ENCODE data around the gene ICA1L. TPM values are rescaled to one million over a fixed set of nuclear protein-coding genes. Genes with fewer than 3 reads are reported as not detected.

The ICA1L gene
- total RNA-seq, 1 donor from 2014 or later, result 6.2 TPM

DNA sequence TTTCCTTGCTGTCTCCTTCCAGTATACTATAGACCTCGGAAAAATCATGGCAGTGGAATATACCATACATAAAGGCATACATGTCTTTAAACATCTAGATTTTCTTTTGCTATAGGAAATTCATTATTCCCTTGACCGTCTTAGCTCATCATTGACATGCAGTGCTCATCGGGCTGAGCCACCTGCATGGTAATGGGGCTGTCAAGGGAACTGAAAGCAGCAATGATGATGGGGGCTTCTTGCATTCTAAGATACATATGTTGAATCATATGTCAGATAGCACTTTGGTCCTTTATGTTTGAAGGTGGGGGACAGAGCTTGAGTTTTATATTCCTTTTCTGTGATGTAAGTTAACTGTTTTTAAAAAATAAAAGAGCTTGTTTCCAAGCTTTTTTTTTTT is 106.6 kb downstream of the ICA1L start:
- Mint-ChIP-seq H3K27ac (no peak overlapping the region), H3K4me3 (ENCODE audit: low read depth) (no peak overlapping the region), H3K4me1 (ENCODE audit: low read depth) (peaks cover 34% of the 10 kb centered on the region), H3K27me3 (ENCODE audit: low read depth) (no peaks in the 10 kb centered on the region), H3K36me3 (ENCODE audit: low read depth) (peaks cover 50% of the 10 kb centered on the region), H3K9me3 (no peaks in the 10 kb centered on the region)
- no peak for DNase-seq (ENCODE audit: low spot score)
- intact Hi-C loops (cut with micrococcal nuclease), result loop anchor here (5.0 kb wide), 3 partner anchors 108 to 178 kb away; no protein-coding TSS in a partner anchor

DNA sequence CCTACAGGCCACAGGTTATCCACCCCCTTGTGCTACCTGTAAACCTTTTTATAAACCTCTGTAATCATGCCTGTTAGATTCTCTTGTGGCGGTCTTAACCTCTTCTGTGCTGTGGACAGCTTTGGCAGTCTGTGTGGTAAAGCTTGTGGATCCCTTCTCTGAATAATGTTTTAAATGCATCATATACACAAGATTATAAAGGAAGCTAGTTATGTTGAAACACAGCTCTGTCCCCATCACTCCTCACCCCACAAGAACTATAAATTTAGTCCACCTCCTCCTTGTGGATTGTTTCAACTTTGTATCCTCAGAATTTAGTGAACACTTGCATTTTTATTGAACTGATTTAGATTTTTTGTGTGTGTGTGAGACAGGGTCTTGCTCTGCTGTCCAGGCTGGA is 107.7 kb downstream of the ICA1L start:
- peak overlapping the region; percentile 70 for H3K27ac Mint-ChIP-seq
- intact Hi-C loops (cut with micrococcal nuclease), result loop anchor here (5.0 kb wide), 3 partner anchors 107 to 177 kb away; no protein-coding TSS in a partner anchor

GRCh38 chr2:202762556-202762955 is 109.0 kb downstream of the ICA1L start:
- no peaks in the 10 kb centered on the region for H3K27me3 Mint-ChIP-seq (ENCODE audit: low read depth)
- no peak for DNase-seq (ENCODE audit: low spot score)

More for the DNA sequence above, 107.7 kb downstream of the ICA1L start:
- peaks cover 34% of the 10 kb centered on the region for H3K4me1 Mint-ChIP-seq (ENCODE audit: low read depth)
- H3K36me3 Mint-ChIP-seq (ENCODE audit: low read depth), result peaks cover 50% of the 10 kb centered on the region
- H3K9me3 Mint-ChIP-seq, result no peaks in the 10 kb centered on the region
- H3K27me3 Mint-ChIP-seq (ENCODE audit: low read depth), result no peaks in the 10 kb centered on the region
- no peak for DNase-seq (ENCODE audit: low spot score)
- H3K4me3 Mint-ChIP-seq (ENCODE audit: low read depth), result no peak overlapping the region

GRCh38 chr2:202760848-202761247 is 110.7 kb downstream of the ICA1L start:
- intact Hi-C loops (cut with micrococcal nuclease), result loop anchor here (5.0 kb wide), 3 partner anchors 104 to 174 kb away; no protein-coding TSS in a partner anchor
- H3K9me3 Mint-ChIP-seq, result no peaks in the 10 kb centered on the region
- peaks cover 50% of the 10 kb centered on the region for H3K36me3 Mint-ChIP-seq (ENCODE audit: low read depth)
- H3K27ac Mint-ChIP-seq, result no peak overlapping the region
- H3K27me3 Mint-ChIP-seq (ENCODE audit: low read depth), result no peaks in the 10 kb centered on the region
- DNase-seq (ENCODE audit: low spot score), result no peak
- H3K4me1 Mint-ChIP-seq (ENCODE audit: low read depth), result peaks cover 32% of the 10 kb centered on the region
- no peak overlapping the region for H3K4me3 Mint-ChIP-seq (ENCODE audit: low read depth)

More at GRCh38 chr2:202762556-202762955, 109.0 kb downstream of the ICA1L start:
- Mint-ChIP-seq H3K4me1 (ENCODE audit: low read depth) (peaks cover 32% of the 10 kb centered on the region), H3K4me3 (ENCODE audit: low read depth) (peak overlapping the region; percentile 28), H3K9me3 (no peaks in the 10 kb centered on the region), H3K27ac (peak overlapping the region; percentile 75), H3K36me3 (ENCODE audit: low read depth) (peaks cover 52% of the 10 kb centered on the region)
- intact Hi-C loops (cut with micrococcal nuclease), result loop anchor here (1.0 to 5.0 kb wide), 4 partner anchors 59 to 175 kb away; no protein-coding TSS in a partner anchor

- intact Hi-C loops (cut with micrococcal nuclease), result no loop called here
Measured at GRCh38 chr2:202758604-202759003, 113.0 kb downstream of the ICA1L start.

DNA sequence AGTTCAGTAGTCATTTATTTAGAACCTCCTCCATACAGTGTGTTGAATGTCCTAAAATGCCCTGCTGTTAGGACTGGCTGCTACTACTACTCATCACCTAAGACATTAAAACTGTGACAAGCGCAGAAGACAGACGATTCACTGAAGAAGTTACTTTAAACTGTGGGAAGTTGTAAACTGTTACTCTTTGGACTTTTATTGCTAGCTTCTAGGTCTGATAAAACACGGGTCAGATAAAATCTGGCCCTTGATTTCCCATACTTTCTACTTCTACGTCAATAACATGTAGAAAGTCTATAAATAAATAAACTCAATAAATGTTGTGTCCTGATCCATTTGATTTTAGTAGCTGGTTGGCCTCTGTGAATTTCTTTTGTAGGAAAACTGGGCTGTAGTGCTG is 113.4 kb downstream of the ICA1L start:
- intact Hi-C loops (cut with micrococcal nuclease), result no loop called here
- no peak overlapping the region for H3K4me3 Mint-ChIP-seq (ENCODE audit: low read depth)
- H3K27ac Mint-ChIP-seq, result no peak overlapping the region

More at GRCh38 chr2:202758604-202759003, 113.0 kb downstream of the ICA1L start:
- Mint-ChIP-seq H3K27ac (no peak overlapping the region), H3K4me3 (ENCODE audit: low read depth) (no peak overlapping the region), H3K27me3 (ENCODE audit: low read depth) (no peaks in the 10 kb centered on the region), H3K9me3 (peaks cover 5% of the 10 kb centered on the region), H3K4me1 (ENCODE audit: low read depth) (peaks cover 32% of the 10 kb centered on the region), H3K36me3 (ENCODE audit: low read depth) (peaks cover 46% of the 10 kb centered on the region)
- no peak for DNase-seq (ENCODE audit: low spot score)

DNA sequence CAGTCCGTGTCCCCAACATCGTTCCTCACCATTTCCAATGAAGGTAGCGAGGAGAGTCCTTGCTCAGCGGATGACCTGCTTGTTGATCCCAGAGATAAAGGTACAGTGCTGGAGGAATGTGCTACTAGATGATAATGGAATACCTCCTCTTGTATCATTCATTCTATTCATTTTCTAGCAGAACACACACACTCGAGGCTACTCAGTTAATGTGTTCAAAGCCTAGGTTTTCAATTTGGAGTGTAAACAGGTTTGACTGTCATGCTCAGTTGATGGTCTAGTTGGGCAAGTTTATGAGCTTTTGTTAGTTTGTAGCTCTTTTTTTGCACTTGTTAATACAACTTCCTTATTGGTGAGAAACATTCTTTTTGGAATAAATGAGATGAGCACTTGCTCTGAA is 114.2 kb downstream of the ICA1L start:
- Mint-ChIP-seq H3K4me3 (ENCODE audit: low read depth) (no peak overlapping the region), H3K4me1 (ENCODE audit: low read depth) (peaks cover 30% of the 10 kb centered on the region), H3K27ac (no peak overlapping the region), H3K36me3 (ENCODE audit: low read depth) (peaks cover 47% of the 10 kb centered on the region), H3K27me3 (ENCODE audit: low read depth) (no peaks in the 10 kb centered on the region), H3K9me3 (peaks cover 13% of the 10 kb centered on the region)
- intact Hi-C loops (cut with micrococcal nuclease), result no loop called here
- no peak for DNase-seq (ENCODE audit: low spot score)

More for the DNA sequence above, 113.4 kb downstream of the ICA1L start:
- DNase-seq (ENCODE audit: low spot score), result no peak
- H3K36me3 Mint-ChIP-seq (ENCODE audit: low read depth), result peaks cover 46% of the 10 kb centered on the region
- no peaks in the 10 kb centered on the region for H3K27me3 Mint-ChIP-seq (ENCODE audit: low read depth)
- peaks cover 32% of the 10 kb centered on the region for H3K4me1 Mint-ChIP-seq (ENCODE audit: low read depth)
- H3K9me3 Mint-ChIP-seq, result peaks cover 9% of the 10 kb centered on the region

DNA sequence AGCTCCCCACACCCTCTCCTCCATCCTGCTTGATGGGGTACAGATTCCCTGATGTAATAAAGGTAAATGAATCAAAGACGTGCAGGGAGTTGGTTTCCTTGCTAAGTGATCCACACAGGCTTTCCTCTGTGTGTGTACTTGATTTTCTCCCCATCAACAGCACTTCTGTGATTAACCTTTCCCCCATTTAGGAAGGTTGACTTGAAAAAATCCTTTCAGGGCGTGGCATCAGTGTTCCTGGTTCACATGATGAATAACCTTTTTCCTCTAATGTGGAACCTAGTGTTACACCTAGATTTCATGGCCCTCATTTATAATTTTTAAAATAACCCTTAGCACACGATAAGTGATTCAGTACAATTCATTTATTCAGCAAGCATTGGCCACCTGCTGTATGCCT is 115.0 kb downstream of the ICA1L start:
- Mint-ChIP-seq H3K27ac (no peak overlapping the region), H3K27me3 (ENCODE audit: low read depth) (no peaks in the 10 kb centered on the region), H3K36me3 (ENCODE audit: low read depth) (peaks cover 47% of the 10 kb centered on the region), H3K4me1 (ENCODE audit: low read depth) (peaks cover 24% of the 10 kb centered on the region), H3K9me3 (peaks cover 13% of the 10 kb centered on the region), H3K4me3 (ENCODE audit: low read depth) (no peak overlapping the region)
- intact Hi-C loops (cut with micrococcal nuclease), result no loop called here
- DNase-seq (ENCODE audit: low spot score), result no peak

DNA sequence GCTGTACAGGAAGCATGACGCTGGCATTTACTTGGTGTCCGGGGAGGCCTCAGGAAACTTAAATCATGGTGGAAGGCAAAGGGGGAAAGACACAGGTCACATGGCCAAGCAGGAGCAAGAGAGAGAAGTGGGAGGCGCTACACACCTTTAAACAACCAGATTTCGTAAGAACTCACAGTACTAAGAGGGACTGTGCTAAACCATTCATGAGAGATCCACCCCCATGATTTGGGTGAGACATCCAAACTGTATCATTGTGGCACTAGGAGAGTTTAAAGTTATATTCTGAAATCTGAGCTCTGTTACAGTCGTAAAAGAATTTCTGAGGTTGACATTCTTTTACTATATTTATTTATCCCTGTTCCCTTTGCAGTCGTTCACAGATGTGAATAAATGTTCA is 116.6 kb downstream of the ICA1L start:
- H3K27ac Mint-ChIP-seq, result no peak overlapping the region
- DNase-seq (ENCODE audit: low spot score), result no peak
- intact Hi-C loops (cut with micrococcal nuclease), result no loop called here
- peaks cover 34% of the 10 kb centered on the region for H3K36me3 Mint-ChIP-seq (ENCODE audit: low read depth)
- no peak overlapping the region for H3K4me3 Mint-ChIP-seq (ENCODE audit: low read depth)
- H3K27me3 Mint-ChIP-seq (ENCODE audit: low read depth), result no peaks in the 10 kb centered on the region
- H3K4me1 Mint-ChIP-seq (ENCODE audit: low read depth), result peaks cover 20% of the 10 kb centered on the region
- H3K9me3 Mint-ChIP-seq, result peaks cover 13% of the 10 kb centered on the region

- Mint-ChIP-seq H3K4me1 (ENCODE audit: low read depth) (peaks cover 19% of the 10 kb centered on the region), H3K27me3 (ENCODE audit: low read depth) (no peaks in the 10 kb centered on the region), H3K27ac (no peak overlapping the region), H3K36me3 (ENCODE audit: low read depth) (peaks cover 27% of the 10 kb centered on the region), H3K4me3 (ENCODE audit: low read depth) (no peak overlapping the region), H3K9me3 (peaks cover 13% of the 10 kb centered on the region)
- intact Hi-C loops (cut with micrococcal nuclease), result no loop called here
- DNase-seq (ENCODE audit: low spot score), result no peak
Measured at GRCh38 chr2:202752071-202752470, 119.5 kb downstream of the ICA1L start.

DNA sequence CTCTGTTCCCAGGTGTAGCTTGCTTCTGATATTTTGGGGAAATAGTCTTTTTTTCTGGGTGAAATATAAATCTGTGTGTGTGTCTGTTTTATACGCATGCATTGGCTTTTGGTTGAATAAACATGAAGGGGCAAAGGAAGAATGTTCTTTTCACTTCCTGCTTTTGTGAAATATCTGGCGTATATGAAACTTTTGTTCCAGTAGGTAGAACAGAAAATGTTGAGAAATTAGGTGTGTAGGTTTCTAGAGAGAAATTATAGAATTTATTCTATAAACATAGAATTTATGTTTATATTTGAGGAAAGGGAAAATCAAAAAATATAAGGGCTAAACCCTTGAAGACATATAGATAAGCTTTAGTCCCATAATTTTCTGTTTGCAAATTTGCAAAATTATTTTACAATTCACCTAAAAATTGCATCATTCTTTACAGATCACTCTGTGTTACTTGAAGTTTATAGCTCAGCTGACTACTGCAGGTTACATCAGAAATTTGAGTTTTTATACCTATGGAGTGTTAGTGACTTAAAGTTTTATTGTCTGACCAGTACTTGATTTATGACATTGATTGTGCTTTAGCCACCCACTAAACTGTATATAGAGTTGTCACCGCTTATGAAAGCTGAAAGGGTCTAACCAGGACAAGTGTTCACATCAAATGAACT is 120.7 kb downstream of the ICA1L start:
- no peak overlapping the region for H3K4me3 Mint-ChIP-seq (ENCODE audit: low read depth)

GRCh38 chr2:202749477-202749876 is 122.1 kb downstream of the ICA1L start:
- DNase-seq (ENCODE audit: low spot score), result no peak
- no peak overlapping the region for H3K27ac Mint-ChIP-seq
- peaks cover 29% of the 10 kb centered on the region for H3K9me3 Mint-ChIP-seq
- no peak overlapping the region for H3K4me3 Mint-ChIP-seq (ENCODE audit: low read depth)
- intact Hi-C loops (cut with micrococcal nuclease), result no loop called here
- peaks cover 19% of the 10 kb centered on the region for H3K4me1 Mint-ChIP-seq (ENCODE audit: low read depth)
- peaks cover 31% of the 10 kb centered on the region for H3K36me3 Mint-ChIP-seq (ENCODE audit: low read depth)
- H3K27me3 Mint-ChIP-seq (ENCODE audit: low read depth), result no peaks in the 10 kb centered on the region

More for the DNA sequence above, 120.7 kb downstream of the ICA1L start:
- H3K9me3 Mint-ChIP-seq, result peaks cover 19% of the 10 kb centered on the region
- intact Hi-C loops (cut with micrococcal nuclease), result no loop called here
- H3K4me1 Mint-ChIP-seq (ENCODE audit: low read depth), result peaks cover 19% of the 10 kb centered on the region
- no peaks in the 10 kb centered on the region for H3K27me3 Mint-ChIP-seq (ENCODE audit: low read depth)
- H3K27ac Mint-ChIP-seq, result peak overlapping the region; percentile 15
- peaks cover 28% of the 10 kb centered on the region for H3K36me3 Mint-ChIP-seq (ENCODE audit: low read depth)
- no peak for DNase-seq (ENCODE audit: low spot score)

GRCh38 chr2:202743613-202744012 is 128.0 kb downstream of the ICA1L start:
- no peak for DNase-seq (ENCODE audit: low spot score)
- H3K36me3 Mint-ChIP-seq (ENCODE audit: low read depth), result peaks cover 44% of the 10 kb centered on the region
- no peaks in the 10 kb centered on the region for H3K27me3 Mint-ChIP-seq (ENCODE audit: low read depth)
- peaks cover 36% of the 10 kb centered on the region for H3K9me3 Mint-ChIP-seq
- H3K27ac Mint-ChIP-seq, result no peak overlapping the region
- no peaks in the 10 kb centered on the region for H3K4me1 Mint-ChIP-seq (ENCODE audit: low read depth)
- intact Hi-C loops (cut with micrococcal nuclease), result no loop called here
- no peak overlapping the region for H3K4me3 Mint-ChIP-seq (ENCODE audit: low read depth)
